Neural cell (in vitro differentiated cells): ENCODE results near the gene RBM34.
A peak's percentile ranks its signal among the peaks of the same experiment; 100 is the strongest.

Experiments
- EP300 ChIP-seq: fragments of 450-650 bp; conservative IDR thresholded peaks from 2 replicates; pipeline ENCODE4 v1.6.1; 2014; ENCODE audit warnings: antibody characterized with exemption, mild to moderate bottlenecking, moderate library complexity; ENCODE audit not compliant: poor library complexity, severe bottlenecking
- EZH2 ChIP-seq: fragments of 200-600, 300-800 bp; shearing (Covaris generic), sonication (generic); IDR thresholded peaks from 2 replicates; pipeline ENCODE4 v1.6.1; 2014; ENCODE audit warnings: antibody characterized with exemption, low read length, borderline replicate concordance, mild to moderate bottlenecking; ENCODE audit not compliant: insufficient read depth, poor library complexity, severe bottlenecking
- MXI1 ChIP-seq: fragments of 450-650 bp; conservative IDR thresholded peaks from 2 replicates; pipeline ENCODE4 v1.6.1; 2014; ENCODE audit warnings: antibody characterized with exemption, mild to moderate bottlenecking; ENCODE audit not compliant: poor library complexity, severe bottlenecking
- POLR2AphosphoS5 ChIP-seq: IDR thresholded peaks from 2 replicates; pipeline ENCODE4 v1.6.1; 2012
- RAD21 ChIP-seq: fragments of 450-650 bp; conservative IDR thresholded peaks from 2 replicates; pipeline ENCODE4 v1.6.1; 2014; ENCODE audit warnings: antibody characterized with exemption, mild to moderate bottlenecking, moderate library complexity
- TF ChIP-seq, protein P1 (sequence below): fragments of 450-650 bp; IDR thresholded peaks from 2 replicates; pipeline ENCODE4 v1.5.1; 2014; ENCODE audit warnings: antibody characterized with exemption, mild to moderate bottlenecking, moderate library complexity; ENCODE audit not compliant: poor library complexity, severe bottlenecking
- TF ChIP-seq, protein P2 (sequence below): IDR thresholded peaks from 2 replicates; pipeline ENCODE4 v1.6.1; 2012; ENCODE audit warnings: borderline replicate concordance

DNA sequence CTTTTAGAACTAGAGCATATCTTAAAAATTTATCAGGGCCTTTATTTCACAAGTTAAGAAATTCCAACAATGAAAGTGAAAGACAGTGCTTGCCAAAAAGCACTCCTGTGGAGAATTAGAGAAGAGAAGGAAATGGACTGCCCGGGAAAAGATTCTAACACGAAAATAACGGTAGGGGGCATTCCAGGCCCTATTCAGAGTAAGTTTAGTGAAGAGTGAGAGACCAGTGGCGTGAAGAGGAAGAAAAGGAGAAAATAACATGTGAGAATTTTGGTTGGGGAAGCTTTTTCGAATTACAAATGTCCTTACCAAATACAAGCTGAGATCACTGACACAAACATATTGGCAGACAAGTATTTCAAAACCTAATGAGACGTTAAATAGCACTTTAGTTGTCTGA is 38.4 kb upstream of the RBM34 start:
- TF ChIP-seq, protein P1, sequence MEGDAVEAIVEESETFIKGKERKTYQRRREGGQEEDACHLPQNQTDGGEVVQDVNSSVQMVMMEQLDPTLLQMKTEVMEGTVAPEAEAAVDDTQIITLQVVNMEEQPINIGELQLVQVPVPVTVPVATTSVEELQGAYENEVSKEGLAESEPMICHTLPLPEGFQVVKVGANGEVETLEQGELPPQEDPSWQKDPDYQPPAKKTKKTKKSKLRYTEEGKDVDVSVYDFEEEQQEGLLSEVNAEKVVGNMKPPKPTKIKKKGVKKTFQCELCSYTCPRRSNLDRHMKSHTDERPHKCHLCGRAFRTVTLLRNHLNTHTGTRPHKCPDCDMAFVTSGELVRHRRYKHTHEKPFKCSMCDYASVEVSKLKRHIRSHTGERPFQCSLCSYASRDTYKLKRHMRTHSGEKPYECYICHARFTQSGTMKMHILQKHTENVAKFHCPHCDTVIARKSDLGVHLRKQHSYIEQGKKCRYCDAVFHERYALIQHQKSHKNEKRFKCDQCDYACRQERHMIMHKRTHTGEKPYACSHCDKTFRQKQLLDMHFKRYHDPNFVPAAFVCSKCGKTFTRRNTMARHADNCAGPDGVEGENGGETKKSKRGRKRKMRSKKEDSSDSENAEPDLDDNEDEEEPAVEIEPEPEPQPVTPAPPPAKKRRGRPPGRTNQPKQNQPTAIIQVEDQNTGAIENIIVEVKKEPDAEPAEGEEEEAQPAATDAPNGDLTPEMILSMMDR, result peak; percentile 29
- TF ChIP-seq RAD21 (no peak), EZH2 (no peak), POLR2AphosphoS5 (no peak), EP300 (no peak), MXI1 (no peak)
- TF ChIP-seq, protein P2, sequence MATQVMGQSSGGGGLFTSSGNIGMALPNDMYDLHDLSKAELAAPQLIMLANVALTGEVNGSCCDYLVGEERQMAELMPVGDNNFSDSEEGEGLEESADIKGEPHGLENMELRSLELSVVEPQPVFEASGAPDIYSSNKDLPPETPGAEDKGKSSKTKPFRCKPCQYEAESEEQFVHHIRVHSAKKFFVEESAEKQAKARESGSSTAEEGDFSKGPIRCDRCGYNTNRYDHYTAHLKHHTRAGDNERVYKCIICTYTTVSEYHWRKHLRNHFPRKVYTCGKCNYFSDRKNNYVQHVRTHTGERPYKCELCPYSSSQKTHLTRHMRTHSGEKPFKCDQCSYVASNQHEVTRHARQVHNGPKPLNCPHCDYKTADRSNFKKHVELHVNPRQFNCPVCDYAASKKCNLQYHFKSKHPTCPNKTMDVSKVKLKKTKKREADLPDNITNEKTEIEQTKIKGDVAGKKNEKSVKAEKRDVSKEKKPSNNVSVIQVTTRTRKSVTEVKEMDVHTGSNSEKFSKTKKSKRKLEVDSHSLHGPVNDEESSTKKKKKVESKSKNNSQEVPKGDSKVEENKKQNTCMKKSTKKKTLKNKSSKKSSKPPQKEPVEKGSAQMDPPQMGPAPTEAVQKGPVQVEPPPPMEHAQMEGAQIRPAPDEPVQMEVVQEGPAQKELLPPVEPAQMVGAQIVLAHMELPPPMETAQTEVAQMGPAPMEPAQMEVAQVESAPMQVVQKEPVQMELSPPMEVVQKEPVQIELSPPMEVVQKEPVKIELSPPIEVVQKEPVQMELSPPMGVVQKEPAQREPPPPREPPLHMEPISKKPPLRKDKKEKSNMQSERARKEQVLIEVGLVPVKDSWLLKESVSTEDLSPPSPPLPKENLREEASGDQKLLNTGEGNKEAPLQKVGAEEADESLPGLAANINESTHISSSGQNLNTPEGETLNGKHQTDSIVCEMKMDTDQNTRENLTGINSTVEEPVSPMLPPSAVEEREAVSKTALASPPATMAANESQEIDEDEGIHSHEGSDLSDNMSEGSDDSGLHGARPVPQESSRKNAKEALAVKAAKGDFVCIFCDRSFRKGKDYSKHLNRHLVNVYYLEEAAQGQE, result no peak
